ENCODE data around the gene CACNA1S.

DNA sequence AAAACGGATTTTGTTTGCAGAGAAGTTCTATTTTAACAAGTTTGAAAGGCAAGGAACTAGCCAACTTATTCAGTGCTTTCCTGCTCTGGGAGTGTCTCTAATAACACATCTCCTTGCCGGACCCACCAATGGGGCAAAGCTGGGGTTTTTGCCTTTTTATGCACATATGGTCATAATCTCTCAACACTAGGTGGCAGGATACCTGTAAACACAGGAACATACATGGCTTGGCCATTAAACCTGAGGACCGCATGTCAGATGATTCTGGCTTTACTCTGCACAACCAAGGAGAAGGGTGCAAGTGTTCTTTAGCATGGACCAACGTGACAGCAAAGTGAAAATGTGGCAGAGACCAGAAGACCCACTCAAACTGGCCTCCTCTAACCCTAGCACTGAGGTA lies 37.2 kb upstream of the CACNA1S start:
- peak; percentile 28; the same call in 1 of the 2 replicates for TF ChIP-seq CTCF (IDR thresholded peaks at IDR 0.05)
- no peak for TF ChIP-seq TCF7L2 (IDR thresholded peaks at IDR 0.05; ENCODE audit: low read depth, low read length)
- no peak for TF ChIP-seq REST (IDR thresholded peaks at IDR 0.05; ENCODE audit: insufficient read depth in 1 of 2, low read depth in 2 of 2, low read length in 1 of 2)
- no peak for TF ChIP-seq POLR2AphosphoS5 (IDR thresholded peaks at IDR 0.05; ENCODE audit: low read depth, low read length)
- TF ChIP-seq SIN3A (IDR thresholded peaks at IDR 0.05; ENCODE audit: borderline replicate concordance, insufficient read depth, low read depth, low read length) = no peak

Data from Panc1 (cell line).